SKM-1 (cell line): Measurements from ENCODE around the gene ELAVL4.

Experiments
- DNase-seq: peaks from one replicate; lab custom pipeline; 2025; ENCODE audit not compliant: unreplicated experiment; lab: John Stamatoyannopoulos, UW

The ELAVL4 gene

DNA sequence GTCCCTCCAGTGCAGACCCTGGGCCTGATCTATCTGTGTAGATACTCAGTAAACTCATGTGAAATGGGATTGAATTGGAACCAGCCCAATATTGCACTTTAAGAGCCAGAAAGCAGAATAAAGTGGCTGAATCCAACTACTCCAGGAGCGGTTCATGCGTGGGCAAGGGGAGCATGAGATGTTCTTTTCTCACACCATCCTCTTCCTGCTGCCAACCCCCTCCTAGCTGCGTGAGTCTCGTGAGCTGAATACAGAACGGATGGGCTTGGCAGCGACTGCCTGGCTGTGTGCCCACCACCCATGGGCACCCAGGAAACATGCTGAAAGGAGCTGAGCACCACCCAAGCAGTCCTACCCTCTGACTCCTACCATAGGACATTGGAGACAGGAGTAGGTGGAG is 128.3 kb downstream of the ELAVL4 start:
- no peak for DNase-seq

DNA sequence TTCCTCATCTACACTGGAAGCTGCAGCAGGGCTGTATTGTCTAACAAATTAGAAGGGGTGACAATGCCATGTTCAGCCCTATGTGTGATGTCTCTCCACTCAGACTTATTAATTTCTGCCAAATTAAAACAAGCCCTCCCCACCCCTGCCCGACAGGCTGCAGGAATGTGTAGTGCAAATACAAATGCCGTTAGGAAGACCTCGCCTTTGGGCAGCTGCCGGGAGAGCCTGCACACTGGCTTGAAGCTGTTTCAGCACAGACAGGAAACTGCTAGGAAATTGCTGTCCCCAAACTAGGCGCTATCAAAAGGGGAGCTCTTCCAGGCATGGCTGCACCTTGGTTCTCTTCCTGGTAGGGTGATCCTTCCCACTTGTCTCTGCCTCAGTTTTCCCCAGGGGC is 135.2 kb downstream of the ELAVL4 start:
- DNase-seq, result no peak

DNA sequence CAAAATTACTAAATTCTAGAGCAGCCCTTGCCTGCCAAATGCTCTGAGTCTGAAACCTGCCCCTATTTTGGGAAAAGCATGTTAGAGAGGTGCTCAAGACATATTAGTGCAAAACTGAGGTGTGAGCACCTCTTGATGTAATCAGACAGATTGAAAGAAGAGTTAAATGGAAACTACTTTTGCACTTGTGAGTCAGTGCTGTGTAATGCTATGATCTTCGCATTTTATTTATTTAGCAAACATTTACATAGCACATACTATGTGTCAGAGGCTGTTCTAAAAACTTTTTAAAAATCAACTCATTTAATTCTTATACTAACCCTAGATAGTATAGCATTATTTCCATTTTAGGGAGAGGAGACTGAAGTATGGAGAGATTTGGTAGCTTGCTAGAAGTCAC is 138.1 kb downstream of the ELAVL4 start:
- DNase-seq, result no peak

DNA sequence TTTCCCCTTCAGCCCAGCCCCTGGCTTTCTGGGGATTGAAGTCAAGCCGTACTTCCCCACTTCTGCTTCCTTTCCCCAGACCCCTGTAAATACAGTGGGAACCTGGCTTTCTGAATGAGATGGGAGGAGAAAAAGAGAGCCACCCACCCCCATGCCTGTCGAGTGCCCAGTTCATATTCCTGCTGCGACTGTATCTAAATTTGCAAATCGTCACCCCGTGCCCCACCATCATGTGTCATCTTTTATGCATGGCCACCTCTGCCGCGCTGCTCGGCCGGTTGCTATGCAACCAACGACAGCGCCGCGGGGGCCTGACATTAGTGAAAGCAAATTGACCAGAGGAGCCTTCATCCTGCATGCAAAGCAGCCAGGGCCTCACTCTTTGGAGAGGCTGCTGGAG is 143.0 kb downstream of the ELAVL4 start:
- no peak for DNase-seq

DNA sequence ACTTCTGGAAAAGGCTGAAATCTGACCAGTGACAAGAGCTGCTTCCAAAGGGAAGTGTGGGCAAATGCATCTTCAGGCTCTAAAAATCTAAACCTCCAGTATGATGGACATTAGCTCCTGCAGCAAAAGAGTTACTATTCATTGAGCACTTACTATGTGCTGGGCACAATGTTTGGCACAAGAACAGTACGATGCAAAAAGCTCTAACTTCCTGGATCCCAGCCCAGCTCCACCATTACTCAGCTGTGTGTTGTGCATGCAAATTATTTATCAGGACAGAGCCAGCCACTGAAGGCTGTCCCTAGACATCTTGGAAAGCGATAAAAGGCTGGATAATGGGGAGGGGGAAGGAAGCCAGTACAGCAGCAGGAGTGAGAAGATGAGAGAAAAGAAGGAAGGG is 143.5 kb downstream of the ELAVL4 start:
- DNase-seq, result no peak
